GM13977 (cell line): ENCODE data around the gene RPS6KA1.
"Not testable (repeated sequence)": the region's sequence is repeated elsewhere in the genome, so short reads cannot be mapped to it uniquely, and the experiment has no call there.

Experiments
- DNase-seq: peaks from one replicate; pipeline ENCODE4 v3.0.0; 2012; ENCODE audit warnings: low spot score
- CTCF ChIP-seq: IDR thresholded peaks from 2 replicates; pipeline ENCODE4 v1.5.1; 2012; ENCODE audit warnings: mild to moderate bottlenecking, control low read depth; ENCODE audit not compliant: insufficient read depth; ENCODE audit errors: extremely low read depth, missing control alignments
- in situ Hi-C: fragments of 300-500 bp; cut with MboI; formaldehyde crosslinking; loops from one replicate; pipeline ENCODE4 v1.12.0; 2022; ENCODE audit warnings: low sequenced_read_pairs, low pct_unique_long_range_greater_than_20kb, mixed read lengths, inconsistent platforms; ENCODE audit not compliant: unreplicated experiment

RPS6KA1 gene

GRCh38 chr1:26496861-26497260, 32.7 kb upstream of the RPS6KA1 start:
- no peak for DNase-seq
- in situ Hi-C loops = no loop called here
- no peak for TF ChIP-seq CTCF

- in situ Hi-C loops = no loop called here
- TF ChIP-seq CTCF = no peak
- DNase-seq = no peak
These were observed 30.7 kb upstream of the RPS6KA1 start for GRCh38 chr1:26498894-26499293.

- in situ Hi-C loops = no loop called here
- DNase-seq = peak; percentile 96
- no peak for TF ChIP-seq CTCF
These were observed 28.9 kb upstream of the RPS6KA1 start for GRCh38 chr1:26500488-26501175.

GRCh38 chr1:26510711-26511110, 18.9 kb upstream of the RPS6KA1 start:
- DNase-seq, in situ Hi-C loops: not testable (repeated sequence)

- DNase-seq, in situ Hi-C loops: not testable (repeated sequence)
These were observed 13.7 kb upstream of the RPS6KA1 start for GRCh38 chr1:26515836-26516235.

- in situ Hi-C loops = no loop called here
- no peak for TF ChIP-seq CTCF
- no peak for DNase-seq
These were observed 12.4 kb upstream of the RPS6KA1 start for GRCh38 chr1:26516987-26517765.

- TF ChIP-seq CTCF = no peak
- in situ Hi-C loops = no loop called here
- DNase-seq = no peak
These were observed 11.9 kb upstream of the RPS6KA1 start for GRCh38 chr1:26517766-26518049.
